Forelimb muscle (tissue), 1 donor: ENCODE results near the gene SPSB1. TPM values are rescaled to one million over a fixed set of nuclear protein-coding genes. Genes with fewer than 3 reads are reported as not detected.
"Not testable (repeated sequence)": the region's sequence is repeated elsewhere in the genome, so short reads cannot be mapped to it uniquely, and the experiment has no call there.

ENCODE experiments used
- DNase-seq: peaks from one replicate; pipeline ENCODE4 v3.0.0-alpha.2; 2013; ENCODE audit warnings: low read depth
- polyA plus RNA-seq: library from polyadenylated mRNA; unstranded; fragments of 120-200 nt; gene quantifications from one replicate; pipeline ENCODE4 v1.2.1, GENCODE V29; 2013; ENCODE audit not compliant: insufficient read length

SPSB1 gene
- polyA plus RNA-seq, 1 donor, result 5.7 TPM

- DNase-seq, result not testable (repeated sequence)
Measured at GRCh38 chr1:9299571-9300541, 7.2 kb downstream of the SPSB1 start.

- no peak for DNase-seq
Measured at GRCh38 chr1:9300573-9300972, 7.9 kb downstream of the SPSB1 start.

- DNase-seq, result no peak
Measured at GRCh38 chr1:9302745-9303524, 10.2 kb downstream of the SPSB1 start.

GRCh38 chr1:9303916-9304315 is 11.2 kb downstream of the SPSB1 start:
- no peak for DNase-seq

- DNase-seq, result no peak
Measured at GRCh38 chr1:9305216-9305615, 12.5 kb downstream of the SPSB1 start.

- DNase-seq, result no peak
Measured at GRCh38 chr1:9306006-9306405, 13.3 kb downstream of the SPSB1 start.

GRCh38 chr1:9307303-9307702 is 14.6 kb downstream of the SPSB1 start:
- no peak for DNase-seq

- no peak for DNase-seq
Measured at GRCh38 chr1:9308236-9308785, 15.6 kb downstream of the SPSB1 start.

- no peak for DNase-seq
Measured at GRCh38 chr1:9309080-9309479, 16.4 kb downstream of the SPSB1 start.

- no peak for DNase-seq
Measured at GRCh38 chr1:9309991-9310390, 17.3 kb downstream of the SPSB1 start.

- no peak for DNase-seq
Measured at GRCh38 chr1:9311029-9311428, 18.3 kb downstream of the SPSB1 start.

- DNase-seq, result no peak
Measured at GRCh38 chr1:9311479-9311878, 18.8 kb downstream of the SPSB1 start.

GRCh38 chr1:9312168-9312720 is 19.6 kb downstream of the SPSB1 start:
- DNase-seq, result no peak

GRCh38 chr1:9313576-9313975 is 20.9 kb downstream of the SPSB1 start:
- DNase-seq, result no peak

- DNase-seq, result no peak
Measured at GRCh38 chr1:9314111-9314510, 21.4 kb downstream of the SPSB1 start.

- no peak for DNase-seq
Measured at GRCh38 chr1:9314711-9315379, 22.2 kb downstream of the SPSB1 start.

- DNase-seq, result no peak
Measured at GRCh38 chr1:9315411-9316079, 22.9 kb downstream of the SPSB1 start.

- no peak for DNase-seq
Measured at GRCh38 chr1:9316080-9316444, 23.4 kb downstream of the SPSB1 start.

- DNase-seq, result no peak
Measured at GRCh38 chr1:9316512-9316911, 23.8 kb downstream of the SPSB1 start.

GRCh38 chr1:9317072-9317471 is 24.4 kb downstream of the SPSB1 start:
- no peak for DNase-seq
